ENCODE data around the gene HS3ST6. TPM values are rescaled to one million over a fixed set of nuclear protein-coding genes. Genes with fewer than 3 reads are reported as not detected.

HS3ST6 gene
- total and polyA plus RNA-seq, 9 of the 15 experiments (the other 6 are each of a cell fraction or from before 2014, with no cell fraction given): not detected

GRCh38 chr16:1959269-1960039 is 41.2 kb upstream of the HS3ST6 start, which contains the start of gene NDUFB10 (continued):
- TF ChIP-seq, protein P1, sequence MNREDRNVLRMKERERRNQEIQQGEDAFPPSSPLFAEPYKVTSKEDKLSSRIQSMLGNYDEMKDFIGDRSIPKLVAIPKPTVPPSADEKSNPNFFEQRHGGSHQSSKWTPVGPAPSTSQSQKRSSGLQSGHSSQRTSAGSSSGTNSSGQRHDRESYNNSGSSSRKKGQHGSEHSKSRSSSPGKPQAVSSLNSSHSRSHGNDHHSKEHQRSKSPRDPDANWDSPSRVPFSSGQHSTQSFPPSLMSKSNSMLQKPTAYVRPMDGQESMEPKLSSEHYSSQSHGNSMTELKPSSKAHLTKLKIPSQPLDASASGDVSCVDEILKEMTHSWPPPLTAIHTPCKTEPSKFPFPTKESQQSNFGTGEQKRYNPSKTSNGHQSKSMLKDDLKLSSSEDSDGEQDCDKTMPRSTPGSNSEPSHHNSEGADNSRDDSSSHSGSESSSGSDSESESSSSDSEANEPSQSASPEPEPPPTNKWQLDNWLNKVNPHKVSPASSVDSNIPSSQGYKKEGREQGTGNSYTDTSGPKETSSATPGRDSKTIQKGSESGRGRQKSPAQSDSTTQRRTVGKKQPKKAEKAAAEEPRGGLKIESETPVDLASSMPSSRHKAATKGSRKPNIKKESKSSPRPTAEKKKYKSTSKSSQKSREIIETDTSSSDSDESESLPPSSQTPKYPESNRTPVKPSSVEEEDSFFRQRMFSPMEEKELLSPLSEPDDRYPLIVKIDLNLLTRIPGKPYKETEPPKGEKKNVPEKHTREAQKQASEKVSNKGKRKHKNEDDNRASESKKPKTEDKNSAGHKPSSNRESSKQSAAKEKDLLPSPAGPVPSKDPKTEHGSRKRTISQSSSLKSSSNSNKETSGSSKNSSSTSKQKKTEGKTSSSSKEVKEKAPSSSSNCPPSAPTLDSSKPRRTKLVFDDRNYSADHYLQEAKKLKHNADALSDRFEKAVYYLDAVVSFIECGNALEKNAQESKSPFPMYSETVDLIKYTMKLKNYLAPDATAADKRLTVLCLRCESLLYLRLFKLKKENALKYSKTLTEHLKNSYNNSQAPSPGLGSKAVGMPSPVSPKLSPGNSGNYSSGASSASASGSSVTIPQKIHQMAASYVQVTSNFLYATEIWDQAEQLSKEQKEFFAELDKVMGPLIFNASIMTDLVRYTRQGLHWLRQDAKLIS (CRISPR knock-in tag; IDR thresholded peaks at IDR 0.05): peak; percentile 62; the same call in 1 of the 2 replicates
- TF ChIP-seq JUND (IDR thresholded peaks at IDR 0.05; ENCODE audit: borderline replicate concordance, low read depth, low read length) (peak; percentile 66; the same call in 1 of the 2 replicates), JUND (tag; IDR thresholded peaks at IDR 0.05; ENCODE audit: borderline replicate concordance, low read depth, low read length) (no peak), MYC (IDR thresholded peaks at IDR 0.05; ENCODE audit: low read depth, low read length) (peak; percentile 70), MYC (CRISPR knock-in tag; IDR thresholded peaks at IDR 0.05; ENCODE audit: borderline replicate concordance, low read depth) (peak; percentile 55; the same call in 1 of the 2 replicates), E2F3 (CRISPR knock-in tag; IDR thresholded peaks at IDR 0.05) (peak; percentile 51; the same call in 1 of the 2 replicates), ATF1 (CRISPR knock-in tag; IDR thresholded peaks at IDR 0.05) (no peak), ATF1 (tag; IDR thresholded peaks at IDR 0.05) (peak; percentile 82), HNRNPK (IDR thresholded peaks at IDR 0.05; ENCODE audit: low read depth, low read length, poor library complexity, severe bottlenecking) (peak; percentile 21), SOX6 (IDR thresholded peaks at IDR 0.05) (peak; percentile 46; the same call in 1 of the 2 replicates), CBX1 (IDR thresholded peaks at IDR 0.05; ENCODE audit: low read depth) (0 out of 2 replicates have a peak, but pooled peaks have one; percentile 49), ZBTB7A (IDR thresholded peaks at IDR 0.05; ENCODE audit: borderline replicate concordance, control insufficient read depth, low read depth, low read length) (peak; percentile 68; the same call in 1 of the 2 replicates), ESRRA (IDR thresholded peaks at IDR 0.05; ENCODE audit: borderline replicate concordance, low read depth) (peak; percentile 80), MTA3 (IDR thresholded peaks at IDR 0.05; ENCODE audit: borderline replicate concordance) (0 out of 2 replicates have a peak, but pooled peaks have one; percentile 61), NR1H2 (CRISPR knock-in tag; IDR thresholded peaks at IDR 0.05) (peak; percentile 90; the same call in 1 of the 2 replicates), CREB1 (IDR thresholded peaks at IDR 0.05) (peak; percentile 52), CREB1 (CRISPR knock-in tag; IDR thresholded peaks at IDR 0.05) (peak; percentile 86), MAZ (CRISPR knock-in tag; conservative IDR thresholded peaks at IDR 0.05 in 1 of 2, IDR thresholded peaks at IDR 0.05 in 1 of 2) (peak in 1 of 2 experiments; percentile 78; a peak in 3 of 4 replicates), ATF6 (CRISPR knock-in tag; IDR thresholded peaks at IDR 0.05) (0 out of 2 replicates have a peak, but pooled peaks have one; percentile 50), SRSF1 (IDR thresholded peaks at IDR 0.05; ENCODE audit: low read depth, low read length) (no peak), BRD4 (IDR thresholded peaks at IDR 0.05) (no peak)
- TF ChIP-seq, protein P2, sequence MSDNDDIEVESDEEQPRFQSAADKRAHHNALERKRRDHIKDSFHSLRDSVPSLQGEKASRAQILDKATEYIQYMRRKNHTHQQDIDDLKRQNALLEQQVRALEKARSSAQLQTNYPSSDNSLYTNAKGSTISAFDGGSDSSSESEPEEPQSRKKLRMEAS (CRISPR knock-in tag; IDR thresholded peaks at IDR 0.05): peak; percentile 75
